ENCODE data around the gene KRTAP1-4.
"Not testable (repeated sequence)": the region's sequence is repeated elsewhere in the genome, so short reads cannot be mapped to it uniquely, and the experiment has no call there.

The KRTAP1-4 gene

DNA sequence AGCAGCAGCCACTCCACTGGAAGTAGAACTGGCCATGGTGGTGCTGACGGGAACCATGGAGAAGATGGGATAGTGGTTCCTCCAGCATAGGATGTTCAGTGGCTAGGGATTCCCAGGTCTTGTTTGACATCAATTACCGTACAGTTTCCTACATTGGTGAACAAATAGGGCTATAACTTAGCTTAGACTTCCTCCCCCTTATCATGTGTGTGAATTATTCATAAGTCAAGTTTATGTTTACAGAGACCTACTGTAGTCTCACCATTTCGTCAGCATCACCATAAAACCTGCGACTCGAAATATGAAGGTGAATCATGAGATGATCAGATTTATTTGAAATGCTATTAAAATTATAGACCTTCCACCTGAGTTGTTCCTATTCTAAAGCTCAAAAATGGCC, 28.7 kb upstream of the KRTAP1-4 start:
- DNase-seq (ENCODE audit: extremely low read depth, low read depth) = no peak
- no peak overlapping the region for H3K4me3 ChIP-seq (replicated peaks; ENCODE audit: low read depth, low read length)
- no peak for TF ChIP-seq CTCF (IDR thresholded peaks at IDR 0.05; ENCODE audit: low read depth, low read length, missing control alignments)

- no peak for TF ChIP-seq CTCF (IDR thresholded peaks at IDR 0.05; ENCODE audit: low read depth, low read length, missing control alignments)
- DNase-seq (ENCODE audit: extremely low read depth, low read depth) = no peak
- no peak overlapping the region for H3K4me3 ChIP-seq (replicated peaks; ENCODE audit: low read depth, low read length)
Observed at GRCh38 chr17:41057547-41057946, 27.6 kb upstream of the KRTAP1-4 start.

GRCh38 chr17:41055130-41055529, 25.1 kb upstream of the KRTAP1-4 start, which contains the start of gene KRTAP2-2:
TSS of gene KRTAP2-2 (minus strand) at chr17:41055230. CDS start at chr17:41055211, 19 bp downstream.
- DNase-seq (ENCODE audit: extremely low read depth, low read depth); H3K4me3 ChIP-seq (replicated peaks; ENCODE audit: low read depth, low read length): not testable (repeated sequence)

DNA sequence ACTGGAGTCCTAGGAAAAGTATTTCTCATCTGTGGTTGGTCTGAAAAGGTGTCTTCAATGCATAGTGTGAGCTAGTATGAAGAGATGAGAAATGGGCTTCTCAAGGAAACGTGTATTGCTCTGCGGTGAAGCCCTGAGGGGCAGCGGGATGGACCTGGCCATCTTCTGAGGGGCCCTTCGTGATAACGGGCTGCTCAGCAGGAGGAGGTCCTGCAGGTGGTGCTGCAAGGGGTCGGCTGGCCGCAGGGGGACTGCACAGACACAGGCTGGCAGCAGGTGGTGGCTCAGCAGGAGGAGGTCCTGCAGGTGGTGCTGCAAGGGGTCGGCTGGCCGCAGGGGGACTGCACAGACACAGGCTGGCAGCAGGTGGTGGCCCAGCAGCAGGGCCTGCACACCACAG, 24.6 kb upstream of the KRTAP1-4 start:
- not testable (repeated sequence) for DNase-seq (ENCODE audit: extremely low read depth, low read depth); H3K4me3 ChIP-seq (replicated peaks; ENCODE audit: low read depth, low read length)

- DNase-seq (ENCODE audit: extremely low read depth, low read depth) = no peak
- TF ChIP-seq CTCF (IDR thresholded peaks at IDR 0.05; ENCODE audit: low read depth, low read length, missing control alignments) = no peak
- no peak overlapping the region for H3K4me3 ChIP-seq (replicated peaks; ENCODE audit: low read depth, low read length)
Observed at GRCh38 chr17:41054025-41054424, 24.0 kb upstream of the KRTAP1-4 start.

GRCh38 chr17:41052566-41052965, 22.6 kb upstream of the KRTAP1-4 start:
- DNase-seq (ENCODE audit: extremely low read depth, low read depth) = no peak
- no peak for TF ChIP-seq CTCF (IDR thresholded peaks at IDR 0.05; ENCODE audit: low read depth, low read length, missing control alignments)

GRCh38 chr17:41049110-41049509, 19.1 kb upstream of the KRTAP1-4 start:
- TF ChIP-seq CTCF (IDR thresholded peaks at IDR 0.05; ENCODE audit: low read depth, low read length, missing control alignments) = no peak
- DNase-seq (ENCODE audit: extremely low read depth, low read depth) = no peak
- H3K4me3 ChIP-seq (replicated peaks; ENCODE audit: low read depth, low read length) = no peak overlapping the region

More at GRCh38 chr17:41052566-41052965, 22.6 kb upstream of the KRTAP1-4 start:
- H3K4me3 ChIP-seq (replicated peaks; ENCODE audit: low read depth, low read length) = no peak overlapping the region

- DNase-seq (ENCODE audit: extremely low read depth, low read depth) = no peak
- no peak overlapping the region for H3K4me3 ChIP-seq (replicated peaks; ENCODE audit: low read depth, low read length)
- no peak for TF ChIP-seq CTCF (IDR thresholded peaks at IDR 0.05; ENCODE audit: low read depth, low read length, missing control alignments)
Observed at GRCh38 chr17:41048441-41048840, 18.4 kb upstream of the KRTAP1-4 start.

DNA sequence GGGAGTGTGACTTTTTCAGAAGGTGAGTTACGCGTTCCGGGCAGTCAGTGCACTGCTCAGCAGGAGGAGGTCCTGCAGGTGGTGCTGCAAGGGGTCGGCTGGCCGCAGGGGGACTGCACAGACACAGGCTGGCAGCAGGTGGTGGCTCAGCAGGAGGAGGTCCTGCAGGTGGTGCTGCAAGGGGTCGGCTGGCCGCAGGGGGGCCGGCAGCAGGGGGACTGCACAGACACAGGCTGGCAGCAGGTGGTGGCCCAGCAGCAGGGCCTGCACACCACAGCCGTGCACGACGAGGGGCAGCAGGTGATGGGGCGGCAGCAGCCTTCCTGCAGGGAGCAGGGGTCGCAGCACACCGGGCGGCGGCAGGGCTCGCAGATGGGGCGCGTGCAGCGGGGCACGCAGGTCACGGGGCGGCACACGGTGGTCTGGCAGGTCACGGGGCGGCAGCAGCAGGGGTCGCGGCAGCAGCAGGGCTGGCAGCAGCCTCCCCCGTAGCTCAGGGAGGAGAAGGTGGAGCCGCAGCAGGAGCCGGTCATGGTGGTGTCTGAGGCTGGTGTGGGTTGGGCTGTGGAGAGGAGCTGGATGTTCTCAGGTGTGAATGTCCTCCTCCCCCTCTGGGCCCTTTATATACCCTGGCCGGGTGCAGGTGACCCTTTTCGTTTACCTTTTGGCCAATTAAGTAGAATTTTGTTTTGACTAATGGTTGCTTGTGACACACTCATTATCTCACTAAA, 16.9 kb upstream of the KRTAP1-4 start, which contains the start of gene KRTAP2-1:
TSS of gene KRTAP2-1 (minus strand) at position 582 of the 731 bp plus-strand sequence. CDS start at position 533, 49 bp downstream.
- not testable (repeated sequence) for DNase-seq (ENCODE audit: extremely low read depth, low read depth); H3K4me3 ChIP-seq (replicated peaks; ENCODE audit: low read depth, low read length)

Data from HFF-Myc (cell line).